IPS-18c (cell line): ENCODE results near the gene SLC7A10.
"Not testable (repeated sequence)": the region's sequence is repeated elsewhere in the genome, so short reads cannot be mapped to it uniquely, and the experiment has no call there.

ENCODE experiments used
- H3K4me3 ChIP-seq: 2 replicates; pipeline ENCODE4 v1.7.0; 2013; ENCODE audit warnings: low read depth, mild to moderate bottlenecking, low read length, moderate library complexity; ENCODE audit not compliant: insufficient read depth
- H3K9me3 ChIP-seq: one replicate; pipeline ENCODE4 v1.6.1; 2013; ENCODE audit warnings: mild to moderate bottlenecking, low read length, moderate library complexity; ENCODE audit not compliant: control insufficient read depth, insufficient read depth

Gene SLC7A10

DNA sequence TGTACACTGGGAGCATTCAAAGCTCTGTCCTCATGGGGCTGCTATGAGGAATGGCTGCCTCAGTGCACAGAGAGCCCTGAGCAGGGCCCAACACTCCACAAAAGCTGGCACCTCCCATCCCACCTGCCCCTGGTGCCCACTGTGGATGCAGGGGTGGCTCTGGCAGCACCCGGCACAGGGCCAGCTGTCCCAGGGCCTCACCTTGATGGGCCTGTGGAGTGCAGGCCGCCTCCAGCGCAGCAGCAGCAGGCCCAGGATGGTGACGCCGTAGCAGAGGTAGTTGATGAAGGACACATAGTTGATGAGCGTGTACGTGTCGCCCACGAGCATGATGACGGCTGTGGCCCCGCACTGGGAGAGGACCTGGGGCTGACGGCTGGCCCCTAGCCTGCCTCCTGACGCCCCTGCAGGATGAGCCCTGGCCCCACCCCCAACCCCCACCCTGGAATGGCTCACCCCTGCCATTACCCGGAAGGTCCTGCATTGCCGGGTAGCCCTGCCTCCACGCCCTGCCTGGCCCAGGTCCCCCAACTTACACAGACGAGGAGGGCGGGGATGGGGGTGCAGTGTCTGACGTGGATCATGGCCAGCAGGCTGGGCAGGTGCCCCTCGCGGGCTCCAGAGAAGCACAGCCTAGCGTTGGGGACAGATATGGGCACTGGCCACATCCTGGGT is 15.2 kb downstream of the SLC7A10 start:
- no peaks in the 10 kb centered on the region for H3K9me3 ChIP-seq
- no peak overlapping the region for H3K4me3 ChIP-seq

DNA sequence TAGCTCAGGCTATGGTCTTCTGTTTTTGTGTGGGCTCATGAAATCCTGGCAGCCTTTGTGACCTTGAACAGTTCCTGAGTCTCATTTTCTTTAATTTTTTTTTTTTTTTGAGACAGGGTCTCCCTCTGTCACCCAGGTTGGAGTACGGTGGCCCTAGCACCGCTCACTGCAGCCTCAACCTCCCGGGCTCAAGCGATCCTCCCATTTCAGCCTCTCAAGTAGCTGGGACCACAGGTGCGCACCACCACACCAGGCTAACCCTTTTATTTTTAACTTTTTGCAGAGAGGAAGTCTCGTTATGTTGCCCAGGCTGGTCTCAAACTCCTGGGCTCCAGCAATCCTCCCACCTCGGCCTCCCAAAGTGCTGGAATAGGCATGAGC is 15.8 kb downstream of the SLC7A10 start:
- not testable (repeated sequence) for H3K4me3 ChIP-seq, H3K9me3 ChIP-seq

DNA sequence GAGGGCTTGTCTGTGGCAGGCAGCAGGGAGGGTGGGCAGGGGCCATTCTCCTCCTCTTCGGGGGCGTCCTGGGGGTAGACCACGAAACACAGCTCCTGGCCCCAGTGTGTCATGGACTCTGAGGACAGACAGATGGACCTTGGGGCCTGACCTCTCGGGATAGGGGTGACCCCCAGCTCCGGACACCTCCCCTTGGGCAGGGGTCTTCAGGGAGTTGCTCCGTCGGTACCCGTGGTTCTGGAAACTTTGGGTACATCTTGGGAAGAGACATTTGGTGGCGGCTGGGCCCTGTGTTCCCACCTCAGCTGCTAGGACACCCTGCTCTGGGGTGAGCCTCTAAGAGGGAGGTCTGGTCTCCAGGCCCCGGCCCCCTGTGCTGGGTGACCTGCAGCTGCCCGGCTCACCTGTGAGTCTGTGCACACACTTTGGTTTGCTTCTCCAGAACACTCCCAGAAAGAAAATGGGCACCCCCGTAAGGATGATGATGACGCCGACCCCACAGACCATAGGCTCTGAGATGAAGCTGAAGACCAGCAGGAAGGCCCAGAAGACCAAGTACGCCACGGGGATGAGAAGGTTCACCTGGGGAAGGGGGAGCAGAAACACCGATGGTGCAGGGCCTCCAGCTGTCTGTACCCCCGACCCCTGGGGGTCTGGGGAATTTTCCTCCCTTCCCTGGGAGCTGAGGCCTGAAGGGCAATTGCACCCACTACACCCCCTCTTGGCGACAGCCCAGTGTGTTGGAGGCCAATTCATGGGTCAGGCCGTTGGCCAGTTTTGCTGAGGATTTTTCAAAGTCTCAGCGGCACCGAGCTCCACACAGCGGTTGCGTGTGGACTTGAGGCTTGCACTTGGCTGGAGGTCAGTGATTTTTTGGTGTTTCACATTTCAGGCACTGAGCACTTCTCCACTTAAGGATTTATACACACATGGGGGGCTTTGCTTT is 16.5 kb downstream of the SLC7A10 start:
- Histone ChIP-seq H3K4me3 (no peak overlapping the region), H3K9me3 (no peaks in the 10 kb centered on the region)

DNA sequence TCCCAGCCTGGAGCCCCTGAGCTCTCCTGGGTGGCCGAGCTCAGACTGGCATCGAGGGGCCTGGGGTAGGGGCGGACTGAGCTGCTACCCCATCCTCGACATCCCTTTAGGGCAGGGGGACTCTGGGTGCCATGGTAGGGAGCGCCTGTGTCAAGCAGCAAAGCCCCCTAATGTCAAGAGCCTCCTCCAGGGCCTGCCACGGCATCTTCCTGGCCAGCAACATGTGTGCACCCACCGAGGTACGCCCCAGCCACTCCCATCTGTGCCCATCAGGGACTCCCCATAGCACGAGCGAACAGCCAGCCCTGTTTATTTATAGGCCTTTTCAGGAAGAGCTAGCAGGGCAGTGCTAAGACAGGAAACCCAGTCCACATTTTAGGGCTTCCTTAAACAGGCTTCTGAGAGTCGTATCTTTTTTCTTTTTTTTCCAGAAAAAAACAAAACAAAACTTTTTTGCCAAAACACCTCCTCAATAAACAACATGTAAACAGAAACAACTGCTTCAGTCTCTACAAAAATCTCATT is 17.2 kb downstream of the SLC7A10 start:
- Histone ChIP-seq H3K9me3 (no peaks in the 10 kb centered on the region), H3K4me3 (no peak overlapping the region)

DNA sequence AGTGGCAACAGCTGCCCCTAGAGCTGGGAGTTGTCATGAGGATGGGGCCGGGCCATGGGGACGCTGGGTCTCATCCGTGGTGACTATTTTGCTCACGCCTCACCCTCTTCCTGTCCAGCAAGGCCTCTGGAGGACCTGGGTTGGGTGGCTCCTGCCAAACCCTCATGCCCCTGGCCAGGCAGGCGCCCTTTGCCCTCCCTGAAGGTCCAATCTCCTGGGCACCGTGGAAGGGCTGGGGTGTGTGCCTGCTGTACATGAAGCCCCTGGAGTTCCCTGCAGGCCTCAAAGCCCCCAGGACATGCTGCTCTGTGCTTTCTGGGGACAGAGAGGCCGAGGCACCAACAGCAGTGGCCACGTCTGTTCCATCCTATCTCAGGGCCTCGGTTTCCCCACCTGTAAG is 17.7 kb downstream of the SLC7A10 start:
- H3K9me3 ChIP-seq, result no peaks in the 10 kb centered on the region
- H3K4me3 ChIP-seq, result no peak overlapping the region

DNA sequence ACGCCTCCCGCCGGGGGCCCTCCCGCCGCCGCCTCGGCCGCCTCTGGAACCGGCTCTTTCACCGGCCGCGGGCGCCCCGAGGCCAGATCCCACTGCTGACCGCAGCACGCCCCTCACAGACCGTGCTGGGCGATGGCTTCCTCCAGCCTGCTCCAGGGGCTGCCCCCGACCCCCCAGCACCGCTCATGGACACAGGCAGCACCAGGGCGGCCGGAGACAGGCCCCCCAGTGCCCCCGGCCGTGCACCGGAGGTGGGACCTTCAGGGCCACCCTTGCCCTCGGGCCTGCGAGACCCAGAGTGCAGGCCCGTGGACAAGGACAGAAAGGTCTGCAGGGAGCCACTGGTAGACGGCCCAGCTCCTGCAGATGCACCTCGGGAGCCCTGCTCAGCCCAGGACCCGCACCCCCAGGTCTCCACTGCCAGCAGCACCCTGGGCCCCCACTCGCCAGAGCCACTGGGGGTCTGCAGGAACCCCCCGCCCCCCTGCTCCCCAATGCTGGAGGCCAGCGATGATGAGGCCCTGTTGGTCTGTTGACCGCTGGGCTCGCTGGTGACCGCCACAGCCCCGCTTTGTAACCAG is 18.5 kb downstream of the SLC7A10 start:
- Histone ChIP-seq H3K9me3 (no peaks in the 10 kb centered on the region), H3K4me3 (no peak overlapping the region)

DNA sequence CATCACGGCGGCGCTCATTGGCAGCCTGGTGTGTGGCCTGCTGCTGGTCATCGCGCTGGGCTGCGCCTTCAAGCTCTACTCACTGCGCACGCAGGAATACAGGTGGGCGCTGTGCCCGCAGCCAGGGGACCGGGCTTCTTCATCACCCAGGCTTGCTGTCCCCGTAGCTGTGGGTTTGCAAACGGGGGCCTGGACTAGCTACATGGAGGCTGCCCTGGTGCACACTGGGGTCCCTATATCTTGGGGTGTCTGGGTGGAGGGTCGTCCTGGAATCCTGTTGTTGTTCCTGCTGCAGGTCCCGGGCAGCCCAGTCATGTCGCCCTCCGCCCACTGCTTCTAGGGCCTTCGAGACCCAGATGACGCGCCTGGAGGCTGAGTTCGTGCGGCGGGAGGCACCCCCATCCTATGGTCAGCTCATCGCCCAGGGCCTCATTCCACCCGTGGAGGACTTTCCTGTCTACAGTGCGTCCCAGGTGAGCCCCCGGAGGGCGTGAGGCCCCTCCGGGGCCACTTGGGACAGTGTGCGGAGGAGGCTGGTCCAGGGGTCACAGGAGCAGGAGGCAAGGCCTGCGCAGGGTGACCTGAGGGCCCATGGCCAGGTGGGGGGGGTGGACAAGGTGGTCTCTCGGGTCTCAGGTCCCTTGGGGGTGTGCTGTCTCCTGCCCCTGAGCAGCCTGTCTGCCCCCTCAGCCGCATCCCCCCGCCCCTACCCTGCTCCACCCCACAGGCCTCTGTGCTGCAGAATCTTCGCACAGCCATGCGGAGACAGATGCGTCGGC is 19.2 kb downstream of the SLC7A10 start:
- H3K9me3 ChIP-seq, result no peaks in the 10 kb centered on the region
- no peak overlapping the region for H3K4me3 ChIP-seq

DNA sequence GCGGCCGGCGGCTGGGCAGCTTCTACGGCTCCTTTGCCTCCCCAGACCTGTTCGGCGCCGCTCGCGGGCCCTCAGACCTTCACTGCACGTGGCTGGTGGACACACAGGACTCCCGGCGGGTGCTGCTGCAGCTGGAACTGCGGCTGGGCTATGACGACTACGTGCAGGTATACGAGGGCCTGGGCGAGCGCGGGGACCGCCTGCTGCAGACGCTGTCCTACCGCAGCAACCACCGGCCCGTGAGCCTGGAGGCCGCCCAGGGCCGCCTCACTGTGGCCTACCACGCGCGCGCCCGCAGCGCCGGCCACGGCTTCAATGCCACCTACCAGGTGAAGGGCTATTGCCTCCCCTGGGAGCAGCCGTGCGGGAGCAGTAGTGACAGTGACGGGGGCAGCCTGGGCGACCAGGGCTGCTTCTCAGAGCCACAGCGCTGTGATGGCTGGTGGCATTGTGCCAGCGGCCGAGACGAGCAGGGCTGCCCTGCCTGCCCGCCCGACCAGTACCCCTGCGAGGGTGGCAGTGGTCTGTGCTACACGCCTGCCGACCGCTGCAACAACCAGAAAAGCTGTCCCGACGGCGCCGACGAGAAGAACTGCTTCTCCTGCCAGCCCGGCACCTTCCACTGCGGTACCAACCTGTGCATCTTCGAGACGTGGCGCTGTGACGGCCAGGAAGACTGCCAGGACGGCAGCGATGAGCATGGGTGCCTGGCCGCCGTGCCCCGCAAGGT is 20.0 kb downstream of the SLC7A10 start:
- no peak overlapping the region for H3K4me3 ChIP-seq
- H3K9me3 ChIP-seq, result no peaks in the 10 kb centered on the region

DNA sequence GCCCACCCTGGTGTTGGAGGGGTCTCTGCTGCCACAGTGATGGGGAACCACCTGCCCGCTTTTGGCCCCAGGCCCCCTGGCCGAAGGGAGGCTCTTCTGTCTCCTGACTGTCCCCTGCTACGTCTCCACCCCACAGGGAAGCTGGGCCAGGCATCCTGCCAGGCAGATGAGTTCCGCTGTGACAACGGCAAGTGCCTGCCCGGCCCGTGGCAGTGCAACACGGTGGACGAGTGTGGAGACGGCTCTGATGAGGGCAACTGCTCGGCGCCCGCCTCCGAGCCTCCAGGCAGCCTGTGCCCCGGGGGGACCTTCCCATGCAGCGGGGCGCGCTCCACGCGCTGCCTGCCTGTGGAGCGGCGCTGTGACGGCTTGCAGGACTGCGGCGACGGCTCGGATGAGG is 20.5 kb downstream of the SLC7A10 start:
- Histone ChIP-seq H3K4me3 (no peak overlapping the region), H3K9me3 (no peaks in the 10 kb centered on the region)

DNA sequence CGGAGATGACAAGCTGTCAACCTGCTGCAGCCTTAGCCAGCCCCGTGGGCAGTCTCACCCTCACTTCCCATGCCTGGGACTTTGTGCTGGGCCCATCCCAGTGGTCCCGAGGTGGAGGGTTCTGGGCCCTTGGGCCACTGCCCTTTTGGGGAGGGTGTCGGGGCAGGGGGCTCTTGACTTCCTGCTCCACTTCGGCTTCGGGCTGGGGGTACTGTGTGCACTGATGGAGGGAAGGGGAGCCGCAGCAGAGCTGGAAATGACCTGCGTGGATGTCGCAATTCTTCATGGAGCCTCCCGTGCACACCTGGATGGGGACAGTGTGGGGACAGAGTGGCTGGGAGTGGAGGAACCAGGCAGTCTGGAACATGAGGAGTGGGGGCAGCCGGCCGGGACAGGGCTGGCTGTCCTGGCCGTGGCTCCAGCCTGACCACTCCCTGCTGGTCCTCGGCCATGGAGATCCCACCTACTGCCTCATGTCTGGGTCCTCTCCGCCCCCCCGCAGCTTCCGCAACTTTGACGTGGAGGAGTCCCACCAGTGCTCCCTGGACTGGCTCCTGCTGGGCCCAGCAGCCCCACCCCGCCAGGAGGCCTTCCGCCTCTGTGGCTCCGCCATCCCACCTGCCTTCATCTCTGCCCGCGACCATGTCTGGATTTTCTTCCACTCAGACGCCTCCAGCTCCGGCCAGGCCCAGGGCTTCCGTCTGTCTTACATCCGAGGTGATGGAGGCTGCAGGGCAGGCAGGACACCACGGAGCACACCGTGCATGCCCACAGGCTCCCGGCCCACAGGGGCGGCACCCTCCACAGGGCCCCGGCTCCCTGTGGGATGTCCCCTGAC is 21.3 kb downstream of the SLC7A10 start:
- no peak overlapping the region for H3K4me3 ChIP-seq
- H3K9me3 ChIP-seq, result no peaks in the 10 kb centered on the region

DNA sequence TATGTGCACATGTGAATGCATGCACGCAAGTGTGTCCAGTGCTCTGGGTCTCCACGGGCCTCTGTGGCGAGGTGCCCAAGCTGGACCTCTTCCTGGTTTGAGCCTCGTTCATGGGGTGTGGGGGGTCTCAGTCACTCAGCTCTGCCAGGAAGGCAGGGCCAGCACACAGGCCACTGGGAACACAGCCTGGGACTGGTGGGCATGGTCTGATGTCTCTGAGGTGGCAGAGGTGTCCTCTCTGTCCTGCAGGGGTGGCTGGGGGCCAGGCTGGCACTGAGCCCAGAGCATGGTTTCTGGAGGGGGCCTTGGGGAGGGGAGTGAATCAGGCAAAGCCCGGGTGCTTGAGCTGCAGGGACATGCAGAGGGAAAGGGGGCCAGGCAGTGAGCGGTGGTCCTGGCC is 22.1 kb downstream of the SLC7A10 start:
- H3K4me3 ChIP-seq, result no peak overlapping the region
- H3K9me3 ChIP-seq, result no peaks in the 10 kb centered on the region

DNA sequence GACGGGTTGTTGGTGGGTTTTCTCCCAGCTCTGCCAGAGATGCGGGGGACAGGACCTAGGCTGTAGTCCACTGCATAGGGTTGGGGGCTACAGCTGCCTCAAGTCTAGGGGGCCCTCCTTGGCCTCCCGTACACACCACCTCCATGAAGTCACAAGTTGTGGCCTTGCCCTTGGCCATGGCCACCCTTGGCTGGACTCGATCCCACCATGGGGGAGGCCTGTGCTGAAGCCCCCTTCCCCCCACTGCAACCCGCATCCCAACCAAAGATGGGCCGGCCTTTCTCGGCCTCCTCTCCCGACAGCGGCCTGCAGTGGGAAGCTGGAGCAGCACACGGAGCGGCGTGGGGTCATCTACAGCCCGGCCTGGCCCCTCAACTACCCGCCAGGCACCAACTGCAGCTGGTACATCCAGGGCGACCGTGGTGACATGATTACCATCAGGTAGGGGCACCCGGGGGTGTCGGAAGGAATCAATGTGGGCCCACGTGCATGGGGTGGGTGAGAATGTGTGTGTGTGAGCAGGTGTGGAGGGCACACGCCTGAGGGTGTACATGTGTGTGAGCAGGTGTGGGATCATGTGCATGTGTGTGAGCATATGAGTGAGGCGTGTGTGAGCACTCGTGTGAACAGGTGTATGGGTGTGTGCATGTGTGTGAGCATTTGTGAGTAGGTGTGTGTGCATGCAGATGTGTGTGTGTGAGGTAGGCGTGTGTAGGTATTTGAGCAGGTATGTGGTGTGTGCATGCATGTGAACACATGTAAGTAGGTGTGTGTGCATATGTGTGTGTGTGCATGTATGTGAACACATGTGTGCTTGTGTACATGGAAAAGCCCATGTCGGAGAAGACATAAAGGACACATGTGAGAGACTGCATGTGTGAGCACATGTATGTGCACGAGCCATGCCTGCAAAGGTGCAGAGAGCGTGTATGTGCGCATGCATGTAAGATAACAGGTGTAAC is 22.8 kb downstream of the SLC7A10 start:
- no peak overlapping the region for H3K4me3 ChIP-seq
- no peaks in the 10 kb centered on the region for H3K9me3 ChIP-seq

DNA sequence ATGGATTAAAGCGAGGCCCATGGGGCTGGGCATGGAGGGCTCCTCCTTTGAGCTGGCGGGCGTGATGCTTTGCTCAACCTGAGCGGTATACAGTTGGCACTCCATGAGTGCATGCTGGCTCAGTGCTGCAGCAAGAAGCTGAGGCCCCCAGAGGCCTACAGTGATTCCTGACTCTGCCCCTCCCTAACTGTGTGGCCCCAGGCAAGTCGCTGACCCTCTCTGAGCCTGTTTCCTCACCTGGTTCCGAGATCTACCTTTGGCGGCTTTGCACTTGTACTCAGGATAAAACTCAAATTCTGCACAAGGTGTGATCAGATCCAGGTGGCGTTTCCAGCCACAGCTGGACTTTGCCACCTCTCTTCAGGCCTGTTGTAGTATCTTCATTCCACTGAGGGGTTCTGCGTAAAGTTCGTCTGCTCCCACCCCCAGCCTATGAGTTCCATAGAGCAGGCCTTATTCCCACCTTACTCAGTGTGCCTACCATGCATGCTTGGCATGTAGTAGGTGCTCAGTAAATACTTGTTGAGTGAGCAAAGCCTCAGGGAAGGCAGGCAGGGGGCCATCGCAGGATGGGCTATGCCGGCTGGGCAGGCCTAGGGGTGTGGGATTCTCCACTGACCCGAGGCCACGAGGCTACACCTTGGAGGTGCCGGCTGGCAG is 23.6 kb downstream of the SLC7A10 start:
- Histone ChIP-seq H3K9me3 (no peaks in the 10 kb centered on the region), H3K4me3 (no peak overlapping the region)

DNA sequence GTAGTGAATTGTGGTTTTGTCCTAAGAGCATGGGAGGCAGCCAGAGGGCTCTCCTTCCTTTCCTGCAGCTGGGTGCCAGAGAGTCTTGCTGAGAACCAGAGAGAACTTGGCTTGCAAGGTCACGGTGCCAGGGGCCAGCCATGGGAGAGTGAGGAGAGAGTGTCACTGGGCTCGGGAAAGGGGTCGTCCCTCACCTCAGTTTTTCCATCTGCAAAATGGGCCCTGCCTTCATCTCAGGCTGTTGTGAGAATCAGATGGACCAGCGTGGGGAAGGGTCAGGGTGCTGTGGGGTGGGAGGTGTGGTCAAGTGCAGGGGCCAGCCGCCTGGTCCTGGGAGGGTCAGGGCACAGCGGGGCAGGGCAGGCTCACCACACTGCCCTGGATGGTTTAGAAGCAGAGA is 24.2 kb downstream of the SLC7A10 start:
- Histone ChIP-seq H3K4me3 (no peak overlapping the region), H3K9me3 (no peaks in the 10 kb centered on the region)
